Esophagus muscularis mucosa (tissue), 4 donors: ENCODE measurements around the gene GSTM5. TPM values are rescaled to one million over a fixed set of nuclear protein-coding genes. Genes with fewer than 3 reads are reported as not detected.
"Not testable (repeated sequence)": the region's sequence is repeated elsewhere in the genome, so short reads cannot be mapped to it uniquely, and the experiment has no call there.

Experiments
- DNase-seq: peaks from one replicate; pipeline ENCODE4 v3.0.0-alpha.2; 2017; ENCODE audit errors: extremely low spot score
- H3K27ac ChIP-seq, 4 donors: fragments of 200-600 bp; sonication (generic); replicated peaks in 1 of 4; 1 replicate in 3 of 4; 2 replicates in 1 of 4; pipeline ENCODE4 v1.5.1; 2016 to 2019; ENCODE audit warnings: mild to moderate bottlenecking in 1 of 4
- H3K27me3 ChIP-seq, 4 donors: fragments of 200-600 bp; sonication (generic); one replicate each; pipeline versions ENCODE4 v1.5.1 to v1.6.0; 2016 to 2019
- H3K36me3 ChIP-seq, 4 donors: fragments of 200-600 bp; sonication (generic); one replicate each; pipeline ENCODE4 v1.5.1; 2016 to 2019
- H3K4me1 ChIP-seq, 4 donors: fragments of 200-600 bp; sonication (generic); one replicate each; pipeline ENCODE4 v1.5.1; 2016 to 2019
- H3K4me3 ChIP-seq, 4 donors: fragments of 200-600 bp; sonication (generic); 1 replicate in 2 of 4; 2 replicates in 2 of 4; pipeline ENCODE4 v1.5.1; 2016 to 2019; ENCODE audit warnings: mild to moderate bottlenecking in 4 of 4, moderate library complexity in 1 of 4
- H3K9me3 ChIP-seq, 4 donors: fragments of 200-600 bp; sonication (generic); 1 replicate in 3 of 4; 2 replicates in 1 of 4; pipeline ENCODE4 v1.5.1; 2016 to 2019
- CTCF ChIP-seq, 3 experiments: fragments of 200-600 bp in 2 of 3; fragments of 450-650 bp in 1 of 3; sonication (generic) in 2 of 3; IDR thresholded peaks; one replicate each; pipeline ENCODE4 v1.5.1; 2017 to 2019; ENCODE audit warnings: antibody characterized with exemption in 3 of 3, mild to moderate bottlenecking in 2 of 3, moderate library complexity in 1 of 3
- EP300 ChIP-seq: sonication (generic); formaldehyde crosslinking; IDR thresholded peaks from one replicate; pipeline ENCODE4 v1.6.1; 2017; ENCODE audit warnings: antibody characterized with exemption
- POLR2A ChIP-seq: fragments of 450-650 bp; IDR thresholded peaks from one replicate; pipeline ENCODE4 v1.6.1; 2017; ENCODE audit warnings: antibody characterized with exemption, moderate library complexity, mild to moderate bottlenecking, low read depth
- POLR2AphosphoS5 ChIP-seq, 2 donors: sonication (generic); formaldehyde crosslinking; IDR thresholded peaks; one replicate each; pipeline ENCODE4 v1.6.1; 2017; ENCODE audit warnings: antibody characterized with exemption in 2 of 2
- WGBS: methylation state at CpG from one replicate; pipeline ENCODE4 v1.1.5; 2018; 5-methylcytosine and 5-hydroxymethylcytosine counted together
- intact Hi-C: fragments of 100-400 bp; cut with DNase I; formaldehyde crosslinking; loops from one replicate; pipeline ENCODE4 v1.15.1; 2023
- total RNA-seq, 4 donors: library from RNA; depleted of rRNA; stranded (reverse); fragments of >200 nt; gene quantifications; one replicate each; pipeline versions ENCODE4 v1.1.0 to v1.2.1, GENCODE V29; 2016

The GSTM5 gene
- total RNA-seq = 1 to 10 TPM; 4.2 to 7.6 (median 6.0) TPM

GRCh38 chr1:109711593-109712320, at the start of gene GSTM5:
TSS of gene GSTM5 (plus strand) at chr1:109712251. CDS start at chr1:109712313, 62 bp downstream.
- WGBS = 42% methylated on average over 14 of the region's 33 CpGs
- intact Hi-C loops, H3K36me3 ChIP-seq, DNase-seq, H3K9me3 ChIP-seq, H3K27me3 ChIP-seq: not testable (repeated sequence)
- peak within 1 kb of the TSS; percentile 39 to 46 (median 43) for H3K4me3 ChIP-seq
- peaks cover 0 to 11% (median 4%) of the 10 kb centered on the region in 4 donors for H3K4me1 ChIP-seq
- peak within 1 kb of the TSS in 1 of 4 donors; percentile 30 for H3K27ac ChIP-seq

- 83% methylated on average over 1 of the region's 1 CpG for WGBS
- TF ChIP-seq POLR2A (no peak), POLR2AphosphoS5 (IDR thresholded peaks at IDR 0.05) (no peak), CTCF (IDR thresholded peaks at IDR 0.05) (no peak), EP300 (no peak)
- H3K27ac ChIP-seq = no peak overlapping the region
- peaks cover 4 to 26% (median 19%) of the 10 kb centered on the region in 4 donors for H3K4me1 ChIP-seq
- H3K27me3 ChIP-seq = no peaks in the 10 kb centered on the region
- DNase-seq = peak; percentile 14
- H3K36me3 ChIP-seq = peaks cover 0 to 47% (median 21%) of the 10 kb centered on the region in 4 donors
- intact Hi-C loops = no loop called here
- no peak overlapping the region for H3K4me3 ChIP-seq
- H3K9me3 ChIP-seq = no peaks in the 10 kb centered on the region
Observed at GRCh38 chr1:109664671-109665070, 47.4 kb upstream of the GSTM5 start.

- intact Hi-C loops = no loop called here
- Histone ChIP-seq H3K4me3 (peak within 1 kb of the TSS; percentile 63 to 73 (median 66)), H3K4me1 (peaks cover 4 to 26% (median 19%) of the 10 kb centered on the region in 4 donors), H3K27ac (peak within 1 kb of the TSS; percentile 53 to 74 (median 68)), H3K27me3 (no peaks in the 10 kb centered on the region), H3K36me3 (peaks cover 0 to 30% (median 5%) of the 10 kb centered on the region in 4 donors), H3K9me3 (no peaks in the 10 kb centered on the region)
- 10% methylated on average over 18 of the region's 22 CpGs for WGBS
- peak; percentile 98 for DNase-seq
- TF ChIP-seq POLR2AphosphoS5 (IDR thresholded peaks at IDR 0.05) (peak; percentile 60 to 74), POLR2A (no peak)
Observed at GRCh38 chr1:109667452-109668122, 44.5 kb upstream of the GSTM5 start, which contains the start of gene GSTM2. TSS of gene GSTM2 (plus strand) at chr1:109668057. CDS start at chr1:109668116, 59 bp downstream.

- DNase-seq = peak; percentile 80
- TF ChIP-seq POLR2AphosphoS5 (IDR thresholded peaks at IDR 0.05) (no peak), CTCF (IDR thresholded peaks at IDR 0.05) (no peak), EP300 (no peak), POLR2A (no peak)
- 18% methylated on average over 3 of the region's 26 CpGs for WGBS
Observed at GRCh38 chr1:109668123-109668775, 43.8 kb upstream of the GSTM5 start.

GRCh38 chr1:109669246-109669948, 42.7 kb upstream of the GSTM5 start:
- intact Hi-C loops = no loop called here
- DNase-seq = peak; percentile 81
- Histone ChIP-seq H3K27ac (no peak overlapping the region), H3K4me3 (no peak overlapping the region), H3K36me3 (peaks cover 0 to 38% (median 13%) of the 10 kb centered on the region in 4 donors), H3K4me1 (peaks cover 4 to 20% (median 16%) of the 10 kb centered on the region in 4 donors), H3K9me3 (no peaks in the 10 kb centered on the region), H3K27me3 (no peaks in the 10 kb centered on the region)
- 89% methylated on average over 22 of the region's 22 CpGs for WGBS
- TF ChIP-seq POLR2A (no peak), EP300 (no peak), CTCF (IDR thresholded peaks at IDR 0.05) (no peak), POLR2AphosphoS5 (IDR thresholded peaks at IDR 0.05) (no peak)

More at GRCh38 chr1:109668123-109668775, 43.8 kb upstream of the GSTM5 start:
- Histone ChIP-seq H3K9me3 (no peaks in the 10 kb centered on the region), H3K4me1 (peaks cover 4 to 26% (median 19%) of the 10 kb centered on the region in 4 donors), H3K4me3 (peak overlapping the region; percentile 63 to 73 (median 66)), H3K27ac (peak overlapping the region; percentile 53 to 74 (median 68)), H3K27me3 (no peaks in the 10 kb centered on the region), H3K36me3 (peaks cover 0 to 31% (median 8%) of the 10 kb centered on the region in 4 donors)
- intact Hi-C loops = no loop called here

- DNase-seq, intact Hi-C loops: not testable (repeated sequence)
- 97% methylated on average over 3 of the region's 5 CpGs for WGBS
Observed at GRCh38 chr1:109669949-109670302, 42.1 kb upstream of the GSTM5 start.

More at GRCh38 chr1:109669949-109670302, 42.1 kb upstream of the GSTM5 start:
- H3K4me1 ChIP-seq = peaks cover 4 to 20% (median 16%) of the 10 kb centered on the region in 4 donors
- not testable (repeated sequence) for H3K27me3 ChIP-seq, H3K27ac ChIP-seq, H3K9me3 ChIP-seq, H3K4me3 ChIP-seq
- H3K36me3 ChIP-seq = peaks cover 0 to 36% (median 13%) of the 10 kb centered on the region in 4 donors
